Upper lobe of left lung (tissue), 4 donors: ENCODE data around the gene MSI2.

Experiments used
- POLR2A ChIP-seq, 4 donors: fragments of 450-650 bp; IDR thresholded peaks; one replicate each; pipeline ENCODE4 v1.5.1; 2016 to 2017; ENCODE audit warnings: antibody characterized with exemption in 4 of 4, mild to moderate bottlenecking in 2 of 4
- TF ChIP-seq, protein P1 (sequence below), 6 experiments: fragments of 450-650 bp in 4 of 6; fragments of 200-600 bp in 2 of 6; sonication (generic) in 2 of 6; IDR thresholded peaks; one replicate each; pipeline ENCODE4 v1.5.1; 2016 to 2019; ENCODE audit warnings: antibody characterized with exemption in 6 of 6

DNA sequence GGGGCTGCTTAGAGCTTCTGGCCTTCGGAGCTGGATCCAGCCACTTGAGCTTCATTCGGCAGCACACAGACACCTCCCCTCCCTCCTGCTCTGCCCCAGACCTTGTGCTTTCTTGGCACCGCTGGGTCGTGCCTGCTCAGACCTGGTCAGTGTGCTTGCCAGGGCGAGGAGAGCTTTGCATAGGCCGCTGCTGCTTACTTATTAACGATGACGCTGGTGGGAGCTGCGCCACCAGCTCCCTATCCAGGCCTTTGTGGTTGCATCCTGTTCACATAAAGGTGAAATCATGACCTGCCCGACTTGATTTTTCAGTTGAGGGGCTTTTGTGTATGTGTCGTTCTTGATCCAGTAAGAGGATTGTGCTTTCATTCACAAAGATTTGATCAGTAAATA is 101.1 kb downstream of the MSI2 start:
- TF ChIP-seq, protein P1, sequence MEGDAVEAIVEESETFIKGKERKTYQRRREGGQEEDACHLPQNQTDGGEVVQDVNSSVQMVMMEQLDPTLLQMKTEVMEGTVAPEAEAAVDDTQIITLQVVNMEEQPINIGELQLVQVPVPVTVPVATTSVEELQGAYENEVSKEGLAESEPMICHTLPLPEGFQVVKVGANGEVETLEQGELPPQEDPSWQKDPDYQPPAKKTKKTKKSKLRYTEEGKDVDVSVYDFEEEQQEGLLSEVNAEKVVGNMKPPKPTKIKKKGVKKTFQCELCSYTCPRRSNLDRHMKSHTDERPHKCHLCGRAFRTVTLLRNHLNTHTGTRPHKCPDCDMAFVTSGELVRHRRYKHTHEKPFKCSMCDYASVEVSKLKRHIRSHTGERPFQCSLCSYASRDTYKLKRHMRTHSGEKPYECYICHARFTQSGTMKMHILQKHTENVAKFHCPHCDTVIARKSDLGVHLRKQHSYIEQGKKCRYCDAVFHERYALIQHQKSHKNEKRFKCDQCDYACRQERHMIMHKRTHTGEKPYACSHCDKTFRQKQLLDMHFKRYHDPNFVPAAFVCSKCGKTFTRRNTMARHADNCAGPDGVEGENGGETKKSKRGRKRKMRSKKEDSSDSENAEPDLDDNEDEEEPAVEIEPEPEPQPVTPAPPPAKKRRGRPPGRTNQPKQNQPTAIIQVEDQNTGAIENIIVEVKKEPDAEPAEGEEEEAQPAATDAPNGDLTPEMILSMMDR (IDR thresholded peaks at IDR 0.05): no peak
- peak in 1 of 4 donors; percentile 37 for TF ChIP-seq POLR2A (IDR thresholded peaks at IDR 0.05)
